SH-SY5Y (cell line): Measurements from ENCODE around the gene ATXN7.

ENCODE experiments used
- GATA2 ChIP-seq: IDR thresholded peaks from 2 replicates; pipeline ENCODE4 v1.6.1; 2011; ENCODE audit warnings: mild to moderate bottlenecking, low read depth, low read length
- GATA3 ChIP-seq: IDR thresholded peaks from 2 replicates; pipeline ENCODE4 v1.6.1; 2011; ENCODE audit warnings: low read depth, mild to moderate bottlenecking, low read length, moderate library complexity

DNA sequence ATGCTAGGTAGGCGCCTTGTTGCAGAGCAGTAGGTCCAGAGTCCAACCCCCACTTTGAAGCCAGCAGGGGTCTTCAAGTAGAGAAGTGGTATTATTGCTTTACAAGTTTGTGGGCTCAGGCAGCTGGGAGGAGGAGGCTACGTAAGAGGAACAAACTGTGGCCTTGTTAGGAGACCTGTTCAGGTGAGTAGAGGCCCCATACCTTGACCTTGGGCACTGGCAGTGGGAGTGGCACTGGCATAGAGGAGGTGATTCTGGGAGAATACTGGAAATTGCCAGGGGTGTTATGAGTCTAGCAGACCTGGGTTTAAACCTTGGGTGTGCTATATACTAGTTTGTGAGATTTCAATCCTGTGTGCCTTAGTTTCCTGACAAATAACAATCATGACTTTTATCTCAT, 83.1 kb downstream of the ATXN7 start:
- TF ChIP-seq GATA2 (no peak), GATA3 (no peak)
